Pancreas (tissue), 10 donors: Measurements from ENCODE around the gene UBALD1. TPM values are rescaled to one million over a fixed set of nuclear protein-coding genes. Genes with fewer than 3 reads are reported as not detected.

Experiments
- ATAC-seq, 4 donors: fragments of 200-7000 bp; cut with Tn5 transposase; one replicate each; pipeline versions ENCODE4 v1.8.0 to v1.9.1; 2020; ENCODE audit warnings: mild to moderate bottlenecking in 4 of 4, moderate library complexity in 4 of 4
- DNase-seq, 6 donors: peaks; one replicate each; pipeline ENCODE4 v3.0.0-alpha.2; 2020
- FAIRE-seq: peaks from 2 replicates; lab custom pipeline; 2012; peaks lifted over from hg19 to GRCh38; lab: Jason Lieb, UNC
- H3K27ac ChIP-seq, 4 donors: fragments of 200-600 bp; sonication (generic); 1 replicate in 3 of 4; 2 replicates in 1 of 4; pipeline versions ENCODE4 v1.5.0 to v1.8.0; 2020
- H3K27me3 ChIP-seq, 4 donors: fragments of 200-600 bp; one replicate each; pipeline ENCODE4 v1.8.0; 2021
- H3K36me3 ChIP-seq, 3 donors: fragments of 200-600 bp; sonication (generic) in 1 of 3; one replicate each; pipeline versions ENCODE4 v1.5.0 to v1.8.0; 2020 to 2021
- H3K4me1 ChIP-seq, 3 donors: fragments of 200-600 bp; one replicate each; pipeline ENCODE4 v1.8.0; 2021
- H3K4me3 ChIP-seq, 4 donors: fragments of 200-600 bp; sonication (generic) in 2 of 4; one replicate each; pipeline versions ENCODE4 v1.5.0 to v1.8.0; 2020 to 2021
- H3K9me3 ChIP-seq, 4 donors: fragments of 200-600 bp; one replicate each; pipeline ENCODE4 v1.8.0; 2021
- WGBS, 2 donors: extraction: QIAGEN DNeasy Blood & Tissue Kit; methylation state at CpG; one replicate each; pipeline ENCODE4 v1.1.7; 2013; 5-methylcytosine and 5-hydroxymethylcytosine counted together
- intact Hi-C, 3 donors: fragments of 100-400 bp; cut with DNase I; formaldehyde crosslinking; loops; one replicate each; pipeline versions ENCODE4 v1.11.1 to v1.14.2; 2022
- polyA plus RNA-seq, 2 donors: library from polyadenylated mRNA; stranded (reverse); fragments of 200-250 nt; gene quantifications; one replicate each; pipeline ENCODE4 v1.2.3, GENCODE V29; 2013
- total RNA-seq, 6 donors: library from RNA; stranded (reverse); fragmentation: NEBNext Ultra II Directional in 4 of 6; extraction: Animal tissue kit (Norgen Biotek cat#: 25700) in 4 of 6; gene quantifications; one replicate each; pipeline versions ENCODE4 v1.2.1 to v1.2.4, GENCODE V29; 2021 to 2023
- TF ChIP-seq, protein P1 (sequence below), 4 donors: fragments of 200-600 bp; sonication (generic) in 3 of 4; IDR thresholded peaks; one replicate each; pipeline versions ENCODE4 v1.5.0 to v1.8.0; 2021; ENCODE audit warnings: antibody characterized with exemption in 4 of 4
- donor health status: healthy with polysubstance abuse.
- donor health status: DM: no; HTN: no; CAD: no; lungs with moderate emphysema.
- donor health status: DM: no; HTN: no; CAD: no.
- donor health status: control.
- donor health status: control.
- donor health status: Bipolar disorder and iron deficiency.
- donor health status: DM: yes; HTN: yes; CAD: no.
- donor health status: DM: no; HTN: no; CAD: no.
- donor health status: DM: no; HTN: no; CAD: no.
- donor health status: DM: yes; HTN: yes; CAD: no.

UBALD1 gene
- total and polyA plus RNA-seq, 8 donors = 9.1 to 42.5 (median 17.1) TPM

DNA sequence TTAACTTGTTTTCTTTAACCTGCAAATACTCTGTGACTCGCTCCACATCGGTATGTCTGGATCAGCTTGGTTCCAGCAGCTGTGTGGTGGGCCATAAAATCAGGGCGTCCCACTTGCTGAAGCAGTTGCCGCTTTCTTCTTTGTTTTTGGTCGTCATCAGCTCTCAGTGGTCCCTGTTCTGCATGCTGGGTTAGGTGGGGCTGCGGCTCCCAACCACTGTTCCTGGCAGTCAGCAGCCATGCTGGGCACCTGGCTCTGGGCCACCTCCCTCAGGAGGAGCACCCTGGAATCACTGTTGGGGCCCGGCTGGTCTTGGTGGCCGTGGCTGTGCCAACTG, 32.9 kb upstream of the UBALD1 start:
- Histone ChIP-seq H3K4me3 (no peak overlapping the region), H3K27ac (no peak overlapping the region), H3K4me1 (peaks cover 0 to under 1% (median under 1%) of the 10 kb centered on the region in 3 donors), H3K27me3 (no peaks in the 10 kb centered on the region), H3K9me3 (no peaks in the 10 kb centered on the region), H3K36me3 (peaks cover 0 to 12% (median 0%) of the 10 kb centered on the region in 3 donors)
- 95 to 97% methylated on average over 8 of the region's 8 CpGs for WGBS, 2 donors
- FAIRE-seq = no peak
- TF ChIP-seq, protein P1, sequence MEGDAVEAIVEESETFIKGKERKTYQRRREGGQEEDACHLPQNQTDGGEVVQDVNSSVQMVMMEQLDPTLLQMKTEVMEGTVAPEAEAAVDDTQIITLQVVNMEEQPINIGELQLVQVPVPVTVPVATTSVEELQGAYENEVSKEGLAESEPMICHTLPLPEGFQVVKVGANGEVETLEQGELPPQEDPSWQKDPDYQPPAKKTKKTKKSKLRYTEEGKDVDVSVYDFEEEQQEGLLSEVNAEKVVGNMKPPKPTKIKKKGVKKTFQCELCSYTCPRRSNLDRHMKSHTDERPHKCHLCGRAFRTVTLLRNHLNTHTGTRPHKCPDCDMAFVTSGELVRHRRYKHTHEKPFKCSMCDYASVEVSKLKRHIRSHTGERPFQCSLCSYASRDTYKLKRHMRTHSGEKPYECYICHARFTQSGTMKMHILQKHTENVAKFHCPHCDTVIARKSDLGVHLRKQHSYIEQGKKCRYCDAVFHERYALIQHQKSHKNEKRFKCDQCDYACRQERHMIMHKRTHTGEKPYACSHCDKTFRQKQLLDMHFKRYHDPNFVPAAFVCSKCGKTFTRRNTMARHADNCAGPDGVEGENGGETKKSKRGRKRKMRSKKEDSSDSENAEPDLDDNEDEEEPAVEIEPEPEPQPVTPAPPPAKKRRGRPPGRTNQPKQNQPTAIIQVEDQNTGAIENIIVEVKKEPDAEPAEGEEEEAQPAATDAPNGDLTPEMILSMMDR (IDR thresholded peaks at IDR 0.05) = no peak
- intact Hi-C loops = no loop called here
- DNase-seq = no peak
- no peak for ATAC-seq

DNA sequence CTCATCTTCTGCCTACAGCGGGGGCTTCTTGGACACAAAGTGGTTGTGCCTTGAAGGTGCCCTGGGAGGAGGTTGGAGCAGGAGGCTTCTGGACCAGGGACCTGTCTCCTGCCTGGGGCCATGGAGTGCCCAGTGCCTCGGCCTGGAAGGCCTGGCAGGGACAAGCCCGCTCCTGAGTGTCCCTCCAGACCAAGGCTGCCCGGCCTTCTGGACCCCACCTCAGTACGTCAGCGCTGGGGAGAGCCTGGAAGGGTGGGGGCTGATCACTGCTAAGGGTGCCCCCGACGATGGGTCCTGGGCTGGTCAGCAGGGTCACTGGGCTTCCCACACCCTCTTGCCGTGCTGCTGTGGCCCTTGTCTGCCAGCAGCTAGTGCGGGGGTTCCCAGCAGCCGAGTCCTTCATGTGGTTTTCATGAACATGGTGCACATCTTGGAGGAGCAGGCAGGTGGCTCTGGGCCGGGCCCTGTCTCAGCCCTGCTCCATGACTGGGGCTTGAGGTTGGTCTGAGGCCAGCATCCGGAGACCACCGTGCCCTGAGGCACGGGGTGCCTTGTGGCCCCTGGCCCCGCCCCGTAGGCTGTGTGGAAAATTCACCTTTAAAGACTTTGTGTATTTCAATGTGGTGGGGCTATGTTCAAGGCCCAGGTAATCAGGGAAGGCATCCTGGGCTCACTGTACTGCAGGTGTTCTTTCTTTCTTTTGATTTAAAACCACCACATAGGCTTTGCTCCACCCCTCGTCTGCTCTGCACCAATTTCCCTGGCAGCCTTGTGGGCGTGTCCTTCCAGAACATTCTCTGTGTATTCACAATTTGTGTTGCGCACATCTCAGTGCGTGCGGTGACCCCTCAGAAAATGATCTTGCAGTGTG, 32.3 kb upstream of the UBALD1 start:
- H3K4me1 ChIP-seq = no peaks in the 10 kb centered on the region
- intact Hi-C loops = no loop called here
- FAIRE-seq (no peak), DNase-seq (no peak), ATAC-seq (no peak)
- TF ChIP-seq, protein P1 (IDR thresholded peaks at IDR 0.05) = no peak
- peaks cover 0 to 8% (median 0%) of the 10 kb centered on the region in 3 donors for H3K36me3 ChIP-seq
- 95 to 96% methylated on average over 21 to 22 of the region's 22 CpGs for WGBS, 2 donors
- no peak overlapping the region for H3K4me3 ChIP-seq
- no peaks in the 10 kb centered on the region for H3K27me3 ChIP-seq
- H3K27ac ChIP-seq = no peak overlapping the region
- H3K9me3 ChIP-seq = no peaks in the 10 kb centered on the region

DNA sequence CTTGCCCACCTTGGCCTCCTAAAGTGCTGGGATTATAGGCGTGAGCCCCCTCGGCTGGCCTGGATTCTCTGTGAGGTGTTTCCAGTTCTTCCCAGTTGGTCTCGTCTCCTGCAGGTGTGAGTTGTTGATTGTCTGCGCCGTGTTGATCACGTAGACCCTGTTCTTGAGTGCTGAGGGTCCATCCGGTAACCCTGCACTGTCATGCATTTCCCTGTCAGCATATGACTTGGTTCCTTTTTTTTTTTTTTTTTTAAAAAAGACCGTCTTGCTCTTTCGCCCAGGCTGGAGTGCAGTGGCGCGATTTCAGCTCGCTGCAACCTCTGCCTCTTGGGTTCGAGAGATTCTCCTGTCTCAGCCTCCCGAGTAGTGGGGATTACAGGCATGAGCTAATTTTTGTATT, 27.2 kb upstream of the UBALD1 start:
- DNase-seq (no peak), FAIRE-seq (no peak), ATAC-seq (peak in 2 of 4 donors; percentile 8 to 21)
- Histone ChIP-seq H3K4me3 (no peak overlapping the region), H3K36me3 (no peaks in the 10 kb centered on the region), H3K9me3 (no peaks in the 10 kb centered on the region), H3K27ac (no peak overlapping the region), H3K27me3 (no peaks in the 10 kb centered on the region), H3K4me1 (no peaks in the 10 kb centered on the region)
- intact Hi-C loops = no loop called here
- WGBS, 2 donors = 92 to 95% methylated on average over 14 of the region's 14 CpGs
- TF ChIP-seq, protein P1 (IDR thresholded peaks at IDR 0.05) = no peak

DNA sequence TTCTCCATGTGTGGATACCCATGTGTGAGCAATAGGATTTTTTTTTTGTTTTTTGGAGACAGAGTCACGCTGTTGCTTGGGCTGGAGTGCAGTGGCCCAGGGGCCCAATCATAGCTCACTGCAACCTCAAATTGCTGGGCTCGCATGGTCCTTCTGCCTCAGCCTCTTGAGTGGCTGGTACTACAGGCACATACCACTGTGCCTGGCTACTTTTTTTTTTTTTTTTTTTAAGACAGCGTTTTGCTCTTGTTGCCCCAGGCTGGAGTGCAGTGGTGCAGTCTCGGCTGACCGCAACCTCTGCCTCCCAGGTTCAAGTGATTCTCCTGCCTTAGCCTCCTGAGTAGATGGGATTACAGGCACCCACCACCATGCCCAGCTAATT, 26.6 kb upstream of the UBALD1 start:
- ATAC-seq (no peak), FAIRE-seq (no peak)

More for the DNA sequence above, 26.6 kb upstream of the UBALD1 start:
- 82 to 89% methylated on average over 5 of the region's 5 CpGs for WGBS, 2 donors
- TF ChIP-seq, protein P1 (IDR thresholded peaks at IDR 0.05) = no peak
- intact Hi-C loops = no loop called here
- Histone ChIP-seq H3K27ac (no peak overlapping the region), H3K9me3 (no peaks in the 10 kb centered on the region), H3K4me1 (no peaks in the 10 kb centered on the region), H3K36me3 (no peaks in the 10 kb centered on the region), H3K4me3 (no peak overlapping the region), H3K27me3 (no peaks in the 10 kb centered on the region)
- no peak for DNase-seq
